ENCODE measurements around the gene CRYAA. TPM values are rescaled to one million over a fixed set of nuclear protein-coding genes. Genes with fewer than 3 reads are reported as not detected.
"Not testable (repeated sequence)": the region's sequence is repeated elsewhere in the genome, so short reads cannot be mapped to it uniquely, and the experiment has no call there.

CRYAA gene
- total and polyA plus RNA-seq, 2 of the 8 experiments (the other 6 are each of a cell fraction or from before 2014, with no cell fraction given) = not detected

GRCh38 chr21:43172812-43173211, 4.0 kb downstream of the CRYAA start:
- H4K20me1 ChIP-seq (replicated peaks in 1 of 2; ENCODE audit: control insufficient read depth in 1 of 2, insufficient read depth in 2 of 2, low read length in 2 of 2); H3K23me2 ChIP-seq (ENCODE audit: low read depth, low read length); H3K14ac ChIP-seq (ENCODE audit: insufficient read length); H2BK120ac ChIP-seq (replicated peaks; ENCODE audit: low read depth, low read length); H4K91ac ChIP-seq (replicated peaks; ENCODE audit: insufficient read length, low read length); POLR2A ChIA-PET (ENCODE audit: partially characterized antibody); H2BK5ac ChIP-seq (ENCODE audit: low read depth, low read length); H3K4ac ChIP-seq (replicated peaks; ENCODE audit: insufficient read length, low read depth, low read length); H4K5ac ChIP-seq (ENCODE audit: insufficient read length, low read depth, low read length); H3K27ac ChIP-seq (ENCODE audit: low read depth, low read length); H3K4me1 ChIP-seq (replicated peaks in 1 of 4; ENCODE audit: control insufficient read depth in 3 of 4, insufficient read depth in 4 of 4, low read length in 3 of 4); H2AFZ ChIP-seq (ENCODE audit: low read length); H2BK15ac ChIP-seq (ENCODE audit: low read length); H3K79me2 ChIP-seq (ENCODE audit: control insufficient read depth in 1 of 2, insufficient read depth in 2 of 2, low read length in 2 of 2); H2AK5ac ChIP-seq (ENCODE audit: low read depth, low read length); H3K79me1 ChIP-seq (ENCODE audit: low read depth, low read length); H3K36me3 ChIP-seq (ENCODE audit: control insufficient read depth in 2 of 4, insufficient read depth in 4 of 4, low read length in 3 of 4); H3K27me3 ChIP-seq (replicated peaks in 1 of 4; ENCODE audit: control insufficient read depth in 3 of 4, extremely low read depth in 1 of 4, insufficient read depth in 3 of 4, low read length in 3 of 4); CTCF ChIA-PET (ENCODE audit: partially characterized antibody); H3K56ac ChIP-seq (replicated peaks; ENCODE audit: insufficient read length, low read depth, low read length); H3K18ac ChIP-seq (ENCODE audit: extremely low read depth, low read length); H3K23ac ChIP-seq (ENCODE audit: insufficient read length); H3K9me3 ChIP-seq (ENCODE audit: insufficient read depth in 2 of 2, low read depth in 1 of 2, low read length in 1 of 2); FAIRE-seq; H4K8ac ChIP-seq (ENCODE audit: extremely low read depth, insufficient read depth, low read length); H2BK12ac ChIP-seq (ENCODE audit: low read depth, low read length); H3K9ac ChIP-seq (replicated peaks in 1 of 4; ENCODE audit: extremely low read depth in 1 of 4, low read depth in 3 of 4, low read length in 3 of 4); H2BK20ac ChIP-seq (ENCODE audit: low read length): not testable (repeated sequence)
- DNase-seq (ENCODE audit: low read depth in 1 of 2, low spot score in 2 of 2) = peak in 1 of 2 experiments; percentile 56
- H3K4me3 ChIP-seq (ENCODE audit: extremely low read depth in 1 of 4, insufficient read depth in 2 of 4, low read depth in 3 of 4, low read length in 4 of 4) = peak overlapping the region in 1 of 4 experiments; percentile 21; a peak in 1 of 8 replicates
- peak overlapping the region in 1 of 2 experiments; percentile 38; a peak in 1 of 4 replicates for H3K4me2 ChIP-seq (ENCODE audit: insufficient read depth in 1 of 2, low read depth in 2 of 2, low read length in 2 of 2)
- no CpG with 5 or more reads among the region's 29 CpGs for WGBS, 2 experiments (ENCODE audit: extremely low coverage in 1 of 2, insufficient coverage in 1 of 2, insufficient read length in 1 of 2, insufficient replicate concordance in 2 of 2, low coverage in 1 of 2, low lambda C conversion rate in 2 of 2, missing lambda C conversion rate in 1 of 2)

GRCh38 chr21:43173438-43173837, 4.6 kb downstream of the CRYAA start:
- H4K8ac ChIP-seq (ENCODE audit: extremely low read depth, insufficient read depth, low read length); H3K4me2 ChIP-seq (ENCODE audit: insufficient read depth in 1 of 2, low read depth in 2 of 2, low read length in 2 of 2); H2BK120ac ChIP-seq (replicated peaks; ENCODE audit: low read depth, low read length); H3K79me1 ChIP-seq (ENCODE audit: low read depth, low read length); H3K18ac ChIP-seq (ENCODE audit: extremely low read depth, low read length); H2BK5ac ChIP-seq (ENCODE audit: low read depth, low read length); H3K14ac ChIP-seq (ENCODE audit: insufficient read length); H3K56ac ChIP-seq (replicated peaks; ENCODE audit: insufficient read length, low read depth, low read length); H2AK5ac ChIP-seq (ENCODE audit: low read depth, low read length); H4K91ac ChIP-seq (replicated peaks; ENCODE audit: insufficient read length, low read length); H3K9me3 ChIP-seq (ENCODE audit: insufficient read depth in 2 of 2, low read depth in 1 of 2, low read length in 1 of 2); H3K4me1 ChIP-seq (replicated peaks in 1 of 4; ENCODE audit: control insufficient read depth in 3 of 4, insufficient read depth in 4 of 4, low read length in 3 of 4); H4K20me1 ChIP-seq (replicated peaks in 1 of 2; ENCODE audit: control insufficient read depth in 1 of 2, insufficient read depth in 2 of 2, low read length in 2 of 2); H3K4me3 ChIP-seq (ENCODE audit: extremely low read depth in 1 of 4, insufficient read depth in 2 of 4, low read depth in 3 of 4, low read length in 4 of 4); H2BK12ac ChIP-seq (ENCODE audit: low read depth, low read length); H3K23ac ChIP-seq (ENCODE audit: insufficient read length); H3K27ac ChIP-seq (ENCODE audit: low read depth, low read length); H3K27me3 ChIP-seq (replicated peaks in 1 of 4; ENCODE audit: control insufficient read depth in 3 of 4, extremely low read depth in 1 of 4, insufficient read depth in 3 of 4, low read length in 3 of 4); CTCF ChIA-PET (ENCODE audit: partially characterized antibody); H2BK15ac ChIP-seq (ENCODE audit: low read length); H3K23me2 ChIP-seq (ENCODE audit: low read depth, low read length); H4K5ac ChIP-seq (ENCODE audit: insufficient read length, low read depth, low read length); H3K4ac ChIP-seq (replicated peaks; ENCODE audit: insufficient read length, low read depth, low read length); H3K36me3 ChIP-seq (ENCODE audit: control insufficient read depth in 2 of 4, insufficient read depth in 4 of 4, low read length in 3 of 4); H3K9ac ChIP-seq (replicated peaks in 1 of 4; ENCODE audit: extremely low read depth in 1 of 4, low read depth in 3 of 4, low read length in 3 of 4); H2BK20ac ChIP-seq (ENCODE audit: low read length); H2AFZ ChIP-seq (ENCODE audit: low read length); H3K79me2 ChIP-seq (ENCODE audit: control insufficient read depth in 1 of 2, insufficient read depth in 2 of 2, low read length in 2 of 2); POLR2A ChIA-PET (ENCODE audit: partially characterized antibody); DNase-seq (ENCODE audit: low read depth in 1 of 2, low spot score in 2 of 2): not testable (repeated sequence)
- WGBS, 2 experiments (ENCODE audit: extremely low coverage in 1 of 2, insufficient coverage in 1 of 2, insufficient read length in 1 of 2, insufficient replicate concordance in 2 of 2, low coverage in 1 of 2, low lambda C conversion rate in 2 of 2, missing lambda C conversion rate in 1 of 2) = 74% methylated on average over 5 of the region's 18 CpGs; no CpG with 5 or more reads in 1 of the 2 experiments
- peak; percentile 69 for FAIRE-seq
